B cell (primary cell): ENCODE results near the gene GPC3. TPM values are rescaled to one million over a fixed set of nuclear protein-coding genes. Genes with fewer than 3 reads are reported as not detected.

ENCODE experiments used
- ATAC-seq: fragments of 200-7000 bp; cut with Tn5 transposase; one replicate; pipeline ENCODE4 v1.10.0; 2021; ENCODE audit warnings: low read depth, mild to moderate bottlenecking, moderate number of reproducible peaks, moderate library complexity
- CTCF ChIA-PET: fragments of 350-600 bp; sonication (Branson Sonifier 250); formaldehyde crosslinking; loops from one replicate; lab custom pipeline; 2021; ENCODE audit warnings: antibody characterized with exemption, inconsistent platforms; lab: Charles Lee
- POLR2A ChIA-PET: fragments of 350-600 bp; sonication (Branson Sonifier 250); formaldehyde crosslinking; loops from one replicate; lab custom pipeline; 2021; ENCODE audit warnings: antibody characterized with exemption; lab: Charles Lee
- DNase-seq: peaks from one replicate; pipeline ENCODE4 v3.0.0; 2013
- H2AFZ ChIP-seq: 2 replicates; pipeline ENCODE4 v1.6.1; 2012; ENCODE audit warnings: mild to moderate bottlenecking, low read depth, low read length; ENCODE audit not compliant: insufficient read depth, poor library complexity, severe bottlenecking
- H3K27ac ChIP-seq, 2 donors: 1 replicate in 1 of 2; 2 replicates in 1 of 2; pipeline ENCODE4 v1.5.1; 2012 to 2013; ENCODE audit warnings: low read length in 2 of 2, mild to moderate bottlenecking in 2 of 2, moderate library complexity in 1 of 2
- H3K27me3 ChIP-seq, 4 experiments: fragments of 200-600 bp in 1 of 4; sonication (generic) in 1 of 4; replicated peaks in 1 of 4; 1 replicate in 2 of 4; 2 replicates in 2 of 4; pipeline versions ENCODE4 v1.6.1 to v1.7.0; 2013 to 2016; ENCODE audit warnings: low read length in 3 of 4, mild to moderate bottlenecking in 2 of 4, mixed read lengths in 1 of 4, moderate library complexity in 1 of 4; ENCODE audit not compliant: insufficient read depth in 4 of 4, control insufficient read depth in 3 of 4; ENCODE audit errors: control extremely low read depth in 1 of 4
- H3K36me3 ChIP-seq, 2 experiments: replicated peaks in 1 of 2; 1 replicate in 1 of 2; 2 replicates in 1 of 2; pipeline versions ENCODE4 v1.6.1 to v1.7.1; 2013; ENCODE audit warnings: low read length in 1 of 2; ENCODE audit not compliant: insufficient read depth in 2 of 2, control insufficient read depth in 1 of 2; ENCODE audit errors: control extremely low read depth in 1 of 2, extremely low read depth in 1 of 2
- H3K4me1 ChIP-seq, 2 donors: fragments of 200-600 bp in 1 of 2; sonication (generic) in 1 of 2; 1 replicate in 1 of 2; 2 replicates in 1 of 2; pipeline versions ENCODE4 v1.5.1 to v1.6.1; 2013 to 2017; ENCODE audit warnings: low read length in 2 of 2; ENCODE audit not compliant: control insufficient read depth in 2 of 2, insufficient read depth in 2 of 2
- H3K4me2 ChIP-seq: replicated peaks from 2 replicates; pipeline ENCODE3; 2012; ENCODE audit warnings: mild to moderate bottlenecking, low read depth, low read length; ENCODE audit not compliant: poor library complexity, severe bottlenecking
- H3K4me3 ChIP-seq, 5 experiments: fragments of 200-600 bp in 1 of 5; sonication (generic) in 1 of 5; 1 replicate in 3 of 5; 2 replicates in 2 of 5; pipeline versions ENCODE4 v1.5.1 to v1.7.0; 2011 to 2016; ENCODE audit warnings: low read length in 4 of 5, mild to moderate bottlenecking in 4 of 5, low read depth in 2 of 5, control low read depth in 1 of 5, moderate library complexity in 1 of 5; ENCODE audit not compliant: insufficient read depth in 1 of 5; ENCODE audit errors: control extremely low read depth in 1 of 5, extremely low read depth in 1 of 5
- H3K79me2 ChIP-seq: fragments of 200-600 bp; sonication (generic); one replicate; pipeline ENCODE4 v1.6.0; 2016; ENCODE audit warnings: low read length; ENCODE audit not compliant: control insufficient read depth, insufficient read depth
- H3K9ac ChIP-seq: fragments of 200-600 bp; sonication (generic); 2 replicates; pipeline ENCODE4 v1.6.1; 2017; ENCODE audit warnings: mild to moderate bottlenecking, low read length, moderate library complexity
- H3K9me3 ChIP-seq, 3 donors: one replicate each; pipeline versions ENCODE4 v1.6.1 to v1.7.1; 2013; ENCODE audit warnings: low read length in 2 of 3; ENCODE audit not compliant: control insufficient read depth in 2 of 3, insufficient read depth in 1 of 3; ENCODE audit errors: control extremely low read depth in 1 of 3
- H4K20me1 ChIP-seq: 2 replicates; pipeline ENCODE4 v1.6.0; 2012; ENCODE audit warnings: mild to moderate bottlenecking, low read length; ENCODE audit not compliant: insufficient read depth, control insufficient read depth, poor library complexity, severe bottlenecking
- H3K27ac Mint-ChIP-seq: one replicate; pipeline ENCODE4 v1.8.0; 2021; ENCODE audit warnings: mixed read lengths
- H3K27me3 Mint-ChIP-seq: one replicate; pipeline ENCODE4 v1.8.0; 2021; ENCODE audit warnings: mixed read lengths
- H3K4me1 Mint-ChIP-seq: one replicate; pipeline ENCODE4 v1.8.0; 2021; ENCODE audit warnings: mixed read lengths
- H3K4me3 Mint-ChIP-seq: one replicate; pipeline ENCODE4 v1.8.0; 2021; ENCODE audit warnings: mixed read lengths
- H3K9me3 Mint-ChIP-seq: one replicate; pipeline ENCODE4 v1.8.0; 2022; ENCODE audit warnings: mixed read lengths; ENCODE audit not compliant: insufficient read depth
- CTCF ChIP-seq: fragments of 200-600 bp; IDR thresholded peaks from one replicate; pipeline ENCODE4 v1.8.0; 2022; ENCODE audit warnings: antibody characterized with exemption, mild to moderate bottlenecking
- EZH2 ChIP-seq: IDR thresholded peaks from 2 replicates; pipeline ENCODE4 v1.6.1; 2012; ENCODE audit warnings: borderline replicate concordance, low read depth, mild to moderate bottlenecking, moderate library complexity, low read length; ENCODE audit not compliant: insufficient read depth, poor library complexity, severe bottlenecking
- WGBS: methylation state at CpG from one replicate; pipeline ENCODE4 v1.1.5; 2013; ENCODE audit warnings: missing lambda C conversion rate; ENCODE audit not compliant: insufficient coverage; 5-methylcytosine and 5-hydroxymethylcytosine counted together
- intact Hi-C: fragments of 100-400 bp; cut with micrococcal nuclease; formaldehyde crosslinking; loops from one replicate; pipeline ENCODE4 v1.10.0; 2022
- polyA plus RNA-seq: library from polyadenylated mRNA; depleted of rRNA; stranded (reverse); fragments of >200 nt; gene quantifications from 2 replicates; pipeline ENCODE4 v1.2.3, GENCODE V29; 2012
- small RNA-seq: library from RNA; depleted of rRNA; stranded (forward); fragments of <200 nt; gene quantifications from one replicate; pipeline ENCODE3, GENCODE V24; 2012; ENCODE audit warnings: low replicate concordance, low read depth; ENCODE audit not compliant: insufficient read length
- total RNA-seq, 2 donors: library from RNA; stranded (reverse); fragments of 120-200 nt in 1 of 2; gene quantifications; 1 replicate in 1 of 2; 2 replicates in 1 of 2; pipeline versions ENCODE4 v1.2.3 to v1.2.4, GENCODE V29; 2013 to 2022

GPC3 gene
- total and polyA plus RNA-seq, 2 donors (not counting 1 experiment from before 2014, with no cell fraction given): not detected

- no peak overlapping the region for H3K4me2 ChIP-seq
- no peaks in the 10 kb centered on the region for H3K36me3 ChIP-seq
- no peak overlapping the region for H3K9ac ChIP-seq
- H3K9me3 ChIP-seq: no peaks in the 10 kb centered on the region
- H3K27me3 ChIP-seq: no peaks in the 10 kb centered on the region
- no peaks in the 10 kb centered on the region for H3K4me1 Mint-ChIP-seq
- no peaks in the 10 kb centered on the region for H3K9me3 Mint-ChIP-seq
- no peak overlapping the region for H3K27ac ChIP-seq
- DNase-seq: no peak
- no peak for TF ChIP-seq CTCF
- TF ChIP-seq EZH2: no peak
- no peak overlapping the region for H2AFZ ChIP-seq
- ATAC-seq: no peak
- no peak overlapping the region for H3K4me3 ChIP-seq
- no peak overlapping the region for H3K27ac Mint-ChIP-seq
- no peaks in the 10 kb centered on the region for H3K79me2 ChIP-seq
- no peak overlapping the region for H3K4me3 Mint-ChIP-seq
- H4K20me1 ChIP-seq: no peaks in the 10 kb centered on the region
- POLR2A ChIA-PET: no interaction called here
- intact Hi-C loops: no loop called here
- CTCF ChIA-PET: no interaction called here
- 100% methylated on average over 1 of the region's 4 CpGs for WGBS
- H3K27me3 Mint-ChIP-seq: no peaks in the 10 kb centered on the region
- H3K4me1 ChIP-seq: no peaks in the 10 kb centered on the region
Measured at GRCh38 chrX:133493366-133493765, 492.0 kb downstream of the GPC3 start.

GRCh38 chrX:133490955-133491354 is 494.4 kb downstream of the GPC3 start:
- TF ChIP-seq CTCF (no peak), EZH2 (no peak)
- Mint-ChIP-seq H3K27me3 (no peaks in the 10 kb centered on the region), H3K4me3 (no peak overlapping the region), H3K27ac (no peak overlapping the region), H3K4me1 (no peaks in the 10 kb centered on the region), H3K9me3 (no peaks in the 10 kb centered on the region)
- Histone ChIP-seq H3K27me3 (no peaks in the 10 kb centered on the region), H4K20me1 (no peaks in the 10 kb centered on the region), H2AFZ (no peak overlapping the region), H3K36me3 (no peaks in the 10 kb centered on the region), H3K27ac (no peak overlapping the region), H3K4me2 (no peak overlapping the region), H3K9ac (no peak overlapping the region), H3K79me2 (no peaks in the 10 kb centered on the region), H3K4me1 (no peaks in the 10 kb centered on the region), H3K4me3 (no peak overlapping the region), H3K9me3 (no peaks in the 10 kb centered on the region)
- POLR2A ChIA-PET: no interaction called here
- ATAC-seq (no peak), DNase-seq (no peak)
- CTCF ChIA-PET: no interaction called here
- 80% methylated on average over 1 of the region's 1 CpG for WGBS
- intact Hi-C loops: no loop called here

Small RNA genes lying within 50 kb of the gene (small RNA-seq; reads per million reads assigned to genes)
- gene RNU6-203P: not detected
